Measurements from ENCODE around the gene GRIK5.
"Not testable (repeated sequence)": the region's sequence is repeated elsewhere in the genome, so short reads cannot be mapped to it uniquely, and the experiment has no call there.

GRIK5 gene

DNA sequence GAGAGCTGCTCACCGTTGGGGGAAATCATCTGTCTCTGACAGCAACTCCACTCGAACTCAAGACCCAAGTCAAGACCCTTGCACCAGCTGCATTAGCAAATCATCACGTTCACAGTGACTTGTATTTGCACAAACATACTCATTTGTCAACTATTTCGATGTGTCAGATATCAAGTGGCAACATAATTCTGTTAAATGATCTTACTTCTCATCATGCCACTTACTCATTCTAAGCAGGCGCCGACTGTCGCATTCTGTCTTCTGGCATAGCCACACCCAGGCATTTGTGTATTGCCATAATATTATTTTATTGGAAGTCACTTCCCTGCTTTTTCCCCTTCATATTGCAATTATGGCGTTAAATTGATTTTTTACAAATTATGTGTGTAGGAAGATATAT is 53.0 kb downstream of the GRIK5 start:
- H3K9me3 ChIP-seq (ENCODE audit: control insufficient read depth in 1 of 2, low read length in 2 of 2) = no peaks in the 10 kb centered on the region

DNA sequence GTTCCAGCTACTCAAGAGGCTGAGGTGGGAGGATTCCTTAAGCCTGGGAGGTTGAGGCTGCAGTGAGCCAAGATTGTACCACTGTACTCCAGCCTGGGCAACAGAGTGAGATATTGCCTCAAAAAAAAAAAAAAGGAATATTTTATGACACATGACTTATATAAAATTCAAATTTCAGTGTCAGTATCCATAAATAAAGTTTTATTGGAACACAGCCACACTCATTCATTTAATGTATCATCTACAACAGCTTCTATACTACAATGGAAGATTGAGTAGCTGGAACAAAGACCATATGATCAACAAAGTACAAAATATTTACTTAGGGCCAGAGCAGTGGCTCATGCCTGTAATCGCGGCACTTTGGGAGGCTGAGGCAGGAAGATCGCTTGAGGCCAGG is 57.3 kb downstream of the GRIK5 start:
- H3K9me3 ChIP-seq (ENCODE audit: control insufficient read depth in 1 of 2, low read length in 2 of 2); H3K27me3 ChIP-seq (ENCODE audit: control insufficient read depth in 1 of 2, insufficient read depth in 2 of 2, low read length in 2 of 2); H3K4me3 ChIP-seq (ENCODE audit: low read depth in 1 of 2, low read length in 2 of 2); H3K4me1 ChIP-seq (ENCODE audit: control insufficient read depth in 1 of 2, insufficient read depth in 2 of 2, low read length in 2 of 2); H3K9ac ChIP-seq (ENCODE audit: low read depth in 1 of 2, low read length in 2 of 2); H3K27ac ChIP-seq (ENCODE audit: low read depth, low read length); H3K36me3 ChIP-seq (ENCODE audit: control insufficient read depth in 1 of 2, insufficient read depth in 2 of 2, low read length in 2 of 2): not testable (repeated sequence)

More for the DNA sequence above, 53.0 kb downstream of the GRIK5 start:
- Histone ChIP-seq H3K9ac (ENCODE audit: low read depth in 1 of 2, low read length in 2 of 2) (no peak overlapping the region), H3K4me1 (ENCODE audit: control insufficient read depth in 1 of 2, insufficient read depth in 2 of 2, low read length in 2 of 2) (no peaks in the 10 kb centered on the region), H3K36me3 (ENCODE audit: control insufficient read depth in 1 of 2, insufficient read depth in 2 of 2, low read length in 2 of 2) (no peaks in the 10 kb centered on the region), H3K4me3 (ENCODE audit: low read depth in 1 of 2, low read length in 2 of 2) (no peak overlapping the region), H3K27ac (ENCODE audit: low read depth, low read length) (no peak overlapping the region), H3K27me3 (ENCODE audit: control insufficient read depth in 1 of 2, insufficient read depth in 2 of 2, low read length in 2 of 2) (no peaks in the 10 kb centered on the region)

DNA sequence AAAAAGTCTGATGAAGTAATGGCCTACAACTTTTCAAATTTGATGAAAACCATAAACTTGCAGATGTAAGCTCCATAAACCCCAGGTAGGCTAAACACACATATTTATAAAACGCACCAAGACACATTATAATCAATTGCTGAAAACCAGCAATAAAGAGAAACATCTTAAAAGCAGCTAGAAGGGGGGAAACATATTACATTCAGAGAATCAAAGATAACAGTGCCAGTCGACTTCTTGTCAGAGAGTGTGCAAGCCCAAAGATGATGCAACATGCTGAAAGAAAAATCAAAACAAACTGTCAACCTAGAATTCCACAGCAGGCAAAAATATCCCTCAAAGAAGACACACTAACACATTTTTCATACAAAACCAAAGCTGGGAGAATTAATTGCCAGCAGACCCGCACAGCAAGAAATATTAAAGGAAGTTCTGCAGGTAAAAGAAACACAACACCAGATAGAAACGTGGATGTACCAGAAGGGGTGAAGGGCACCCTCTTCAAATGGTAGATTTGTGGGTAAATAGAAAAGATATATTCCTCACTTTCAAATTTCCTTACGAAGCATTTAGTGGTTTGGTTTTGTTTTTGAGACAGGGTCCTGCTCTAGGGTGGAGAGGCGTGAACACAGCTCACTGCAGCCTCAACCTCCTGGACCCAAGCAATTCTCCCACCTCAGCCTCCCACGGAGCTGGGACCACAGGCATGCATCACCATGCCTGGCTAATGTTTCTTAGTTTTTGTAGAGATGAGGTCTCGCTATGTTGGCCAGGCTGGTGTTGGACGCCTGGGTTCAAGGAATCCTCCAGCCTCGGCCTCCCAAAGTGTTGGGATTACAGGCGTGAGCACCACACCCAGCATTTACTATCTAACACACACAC is 59.5 kb downstream of the GRIK5 start:
- no peaks in the 10 kb centered on the region for H3K36me3 ChIP-seq (ENCODE audit: control insufficient read depth in 1 of 2, insufficient read depth in 2 of 2, low read length in 2 of 2)
- no peak overlapping the region for H3K9ac ChIP-seq (ENCODE audit: low read depth in 1 of 2, low read length in 2 of 2)
- no peak overlapping the region for H3K27ac ChIP-seq (ENCODE audit: low read depth, low read length)
- no peaks in the 10 kb centered on the region for H3K9me3 ChIP-seq (ENCODE audit: control insufficient read depth in 1 of 2, low read length in 2 of 2)
- no peaks in the 10 kb centered on the region for H3K27me3 ChIP-seq (ENCODE audit: control insufficient read depth in 1 of 2, insufficient read depth in 2 of 2, low read length in 2 of 2)
- H3K4me1 ChIP-seq (ENCODE audit: control insufficient read depth in 1 of 2, insufficient read depth in 2 of 2, low read length in 2 of 2) = no peaks in the 10 kb centered on the region
- H3K4me3 ChIP-seq (ENCODE audit: low read depth in 1 of 2, low read length in 2 of 2) = no peak overlapping the region

DNA sequence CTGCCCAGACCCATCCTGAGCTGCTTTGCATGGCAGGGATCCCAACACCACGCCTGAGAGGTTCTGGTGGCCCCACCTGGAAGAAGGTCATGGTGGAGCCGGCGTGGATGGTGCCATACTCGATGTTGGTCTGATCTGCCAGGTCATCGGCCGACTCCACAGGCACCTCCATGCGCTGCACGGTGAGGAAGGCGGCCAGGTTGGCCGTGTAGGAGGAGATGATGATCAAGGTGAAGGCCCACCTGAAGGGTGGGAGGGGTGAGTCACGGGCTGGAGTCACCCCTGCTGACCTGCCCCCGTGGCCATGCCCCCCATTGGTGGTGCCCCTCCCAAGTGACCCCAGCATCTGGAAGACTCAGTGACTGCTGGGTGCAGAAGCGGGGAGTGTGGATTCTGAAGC is 63.4 kb downstream of the GRIK5 start:
- H3K4me3 ChIP-seq (ENCODE audit: low read depth in 1 of 2, low read length in 2 of 2) = no peak overlapping the region
- H3K9ac ChIP-seq (ENCODE audit: low read depth in 1 of 2, low read length in 2 of 2) = no peak overlapping the region
- H3K27me3 ChIP-seq (ENCODE audit: control insufficient read depth in 1 of 2, insufficient read depth in 2 of 2, low read length in 2 of 2) = peaks cover 0 to 8% of the 10 kb centered on the region in 2 donors
- H3K4me1 ChIP-seq (ENCODE audit: control insufficient read depth in 1 of 2, insufficient read depth in 2 of 2, low read length in 2 of 2) = no peaks in the 10 kb centered on the region
- H3K27ac ChIP-seq (ENCODE audit: low read depth, low read length) = no peak overlapping the region
- H3K36me3 ChIP-seq (ENCODE audit: control insufficient read depth in 1 of 2, insufficient read depth in 2 of 2, low read length in 2 of 2) = no peaks in the 10 kb centered on the region
- no peaks in the 10 kb centered on the region for H3K9me3 ChIP-seq (ENCODE audit: control insufficient read depth in 1 of 2, low read length in 2 of 2)

GRCh38 chr19:42005504-42005903 is 64.5 kb downstream of the GRIK5 start:
- no peak overlapping the region for H3K27ac ChIP-seq (ENCODE audit: low read depth, low read length)
- H3K4me1 ChIP-seq (ENCODE audit: control insufficient read depth in 1 of 2, insufficient read depth in 2 of 2, low read length in 2 of 2) = no peaks in the 10 kb centered on the region
- no peaks in the 10 kb centered on the region for H3K36me3 ChIP-seq (ENCODE audit: control insufficient read depth in 1 of 2, insufficient read depth in 2 of 2, low read length in 2 of 2)
- H3K9ac ChIP-seq (ENCODE audit: low read depth in 1 of 2, low read length in 2 of 2) = no peak overlapping the region
- peaks cover 5 to 16% of the 10 kb centered on the region in 2 donors for H3K27me3 ChIP-seq (ENCODE audit: control insufficient read depth in 1 of 2, insufficient read depth in 2 of 2, low read length in 2 of 2)
- H3K9me3 ChIP-seq (ENCODE audit: control insufficient read depth in 1 of 2, low read length in 2 of 2) = no peaks in the 10 kb centered on the region
- H3K4me3 ChIP-seq (ENCODE audit: low read depth in 1 of 2, low read length in 2 of 2) = no peak overlapping the region

- Histone ChIP-seq H3K4me3 (ENCODE audit: low read depth in 1 of 2, low read length in 2 of 2) (no peak overlapping the region), H3K27me3 (ENCODE audit: control insufficient read depth in 1 of 2, insufficient read depth in 2 of 2, low read length in 2 of 2) (peaks cover 21 to 30% of the 10 kb centered on the region in 2 donors), H3K4me1 (ENCODE audit: control insufficient read depth in 1 of 2, insufficient read depth in 2 of 2, low read length in 2 of 2) (no peaks in the 10 kb centered on the region), H3K27ac (ENCODE audit: low read depth, low read length) (no peak overlapping the region), H3K9ac (ENCODE audit: low read depth in 1 of 2, low read length in 2 of 2) (no peak overlapping the region), H3K9me3 (ENCODE audit: control insufficient read depth in 1 of 2, low read length in 2 of 2) (no peaks in the 10 kb centered on the region), H3K36me3 (ENCODE audit: control insufficient read depth in 1 of 2, insufficient read depth in 2 of 2, low read length in 2 of 2) (no peaks in the 10 kb centered on the region)
These were observed 66.3 kb downstream of the GRIK5 start for GRCh38 chr19:42003506-42004294.

DNA sequence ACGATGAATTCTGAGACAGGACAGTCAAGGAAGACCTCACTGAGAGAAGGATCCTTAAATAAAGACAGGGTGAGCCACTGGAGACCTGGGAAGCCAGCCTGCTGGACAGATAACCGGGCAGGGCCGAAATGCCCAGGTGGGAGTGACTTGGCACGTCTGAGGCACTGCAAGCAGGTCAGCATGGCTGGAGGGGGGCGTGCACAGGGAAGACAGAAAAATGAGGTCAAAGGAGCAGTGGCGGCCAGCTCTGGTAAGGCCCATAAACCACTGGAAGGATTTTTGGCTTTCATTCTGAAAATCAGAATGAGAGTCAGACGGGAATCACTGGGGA is 70.2 kb downstream of the GRIK5 start:
- Histone ChIP-seq H3K27me3 (ENCODE audit: control insufficient read depth in 1 of 2, insufficient read depth in 2 of 2, low read length in 2 of 2) (peaks cover 50 to 55% of the 10 kb centered on the region in 2 donors), H3K4me3 (ENCODE audit: low read depth in 1 of 2, low read length in 2 of 2) (no peak overlapping the region), H3K4me1 (ENCODE audit: control insufficient read depth in 1 of 2, insufficient read depth in 2 of 2, low read length in 2 of 2) (no peaks in the 10 kb centered on the region), H3K9me3 (ENCODE audit: control insufficient read depth in 1 of 2, low read length in 2 of 2) (no peaks in the 10 kb centered on the region), H3K36me3 (ENCODE audit: control insufficient read depth in 1 of 2, insufficient read depth in 2 of 2, low read length in 2 of 2) (no peaks in the 10 kb centered on the region), H3K27ac (ENCODE audit: low read depth, low read length) (no peak overlapping the region), H3K9ac (ENCODE audit: low read depth in 1 of 2, low read length in 2 of 2) (no peak overlapping the region)

DNA sequence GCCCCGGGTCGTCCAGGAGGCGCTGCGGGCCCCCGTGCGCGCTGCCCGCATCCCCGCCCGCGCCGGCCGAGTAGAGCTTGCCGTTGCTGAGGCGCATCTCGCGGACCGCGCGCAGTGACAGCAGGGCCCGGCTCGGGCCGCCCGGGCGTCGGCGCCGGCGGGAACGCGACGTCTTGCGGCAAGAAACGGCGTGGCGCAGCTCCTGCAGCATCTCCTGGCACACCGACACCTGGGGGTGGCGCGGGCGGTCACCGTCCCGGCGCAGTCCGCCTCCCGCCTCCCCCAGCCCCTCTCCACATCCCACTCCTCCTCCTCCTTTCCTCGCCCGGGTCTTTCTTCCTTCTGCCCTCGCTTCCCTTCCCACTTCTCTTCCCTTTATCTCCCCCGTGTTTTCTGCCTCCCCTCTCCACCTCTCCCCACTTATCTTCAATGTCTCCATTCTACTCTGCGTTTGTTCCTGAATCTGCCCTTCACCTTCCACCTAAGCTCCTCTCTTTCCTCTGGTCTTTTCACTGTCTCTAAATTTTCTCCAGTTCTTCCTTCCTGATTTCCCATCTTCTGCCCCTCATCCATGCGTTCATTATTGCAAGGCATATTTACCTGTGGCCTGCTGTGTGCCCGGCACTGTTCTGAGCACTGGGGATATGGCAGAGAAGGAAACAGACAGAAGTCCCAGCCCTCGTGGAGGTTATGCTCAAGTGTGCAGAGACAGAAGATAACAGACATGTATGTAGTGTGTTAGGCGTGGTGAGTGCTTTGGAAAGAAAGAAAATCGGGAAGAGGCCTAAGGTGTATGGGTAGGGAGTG is 70.7 kb downstream of the GRIK5 start:
- H3K36me3 ChIP-seq (ENCODE audit: control insufficient read depth in 1 of 2, insufficient read depth in 2 of 2, low read length in 2 of 2) = no peaks in the 10 kb centered on the region
- no peaks in the 10 kb centered on the region for H3K9me3 ChIP-seq (ENCODE audit: control insufficient read depth in 1 of 2, low read length in 2 of 2)
- no peak overlapping the region for H3K27ac ChIP-seq (ENCODE audit: low read depth, low read length)
- peaks cover 53 to 58% of the 10 kb centered on the region in 2 donors for H3K27me3 ChIP-seq (ENCODE audit: control insufficient read depth in 1 of 2, insufficient read depth in 2 of 2, low read length in 2 of 2)
- no peak overlapping the region for H3K4me3 ChIP-seq (ENCODE audit: low read depth in 1 of 2, low read length in 2 of 2)
- no peak overlapping the region for H3K9ac ChIP-seq (ENCODE audit: low read depth in 1 of 2, low read length in 2 of 2)
- no peaks in the 10 kb centered on the region for H3K4me1 ChIP-seq (ENCODE audit: control insufficient read depth in 1 of 2, insufficient read depth in 2 of 2, low read length in 2 of 2)

- Histone ChIP-seq H3K4me1 (ENCODE audit: control insufficient read depth in 1 of 2, insufficient read depth in 2 of 2, low read length in 2 of 2) (no peaks in the 10 kb centered on the region), H3K9me3 (ENCODE audit: control insufficient read depth in 1 of 2, low read length in 2 of 2) (no peaks in the 10 kb centered on the region), H3K4me3 (ENCODE audit: low read depth in 1 of 2, low read length in 2 of 2) (no peak overlapping the region), H3K36me3 (ENCODE audit: control insufficient read depth in 1 of 2, insufficient read depth in 2 of 2, low read length in 2 of 2) (no peaks in the 10 kb centered on the region), H3K27me3 (ENCODE audit: control insufficient read depth in 1 of 2, insufficient read depth in 2 of 2, low read length in 2 of 2) (peaks cover 56 to 60% of the 10 kb centered on the region in 2 donors), H3K9ac (ENCODE audit: low read depth in 1 of 2, low read length in 2 of 2) (no peak overlapping the region), H3K27ac (ENCODE audit: low read depth, low read length) (no peak overlapping the region)
These were observed 71.6 kb downstream of the GRIK5 start for GRCh38 chr19:41998246-41999020.
